ES-I3 (cell line): Measurements from ENCODE around the gene TSC2.

Experiments used
- H3K36me3 ChIP-seq: 2 replicates; pipeline ENCODE4 v1.6.1; 2013; ENCODE audit warnings: mild to moderate bottlenecking, low read length, control low read depth, moderate library complexity; ENCODE audit not compliant: insufficient read depth
- H3K4me1 ChIP-seq: 2 replicates; pipeline ENCODE4 v1.6.1; 2013; ENCODE audit warnings: mild to moderate bottlenecking, control low read depth, low read length; ENCODE audit not compliant: insufficient read depth
- H3K9ac ChIP-seq: 2 replicates; pipeline ENCODE4 v1.6.1; 2013; ENCODE audit warnings: low read depth, mild to moderate bottlenecking, low read length, moderate library complexity
- H3K9me3 ChIP-seq: 2 replicates; pipeline ENCODE4 v1.6.1; 2013; ENCODE audit warnings: mild to moderate bottlenecking, low read length, moderate library complexity; ENCODE audit not compliant: control insufficient read depth, insufficient read depth

The TSC2 gene

DNA sequence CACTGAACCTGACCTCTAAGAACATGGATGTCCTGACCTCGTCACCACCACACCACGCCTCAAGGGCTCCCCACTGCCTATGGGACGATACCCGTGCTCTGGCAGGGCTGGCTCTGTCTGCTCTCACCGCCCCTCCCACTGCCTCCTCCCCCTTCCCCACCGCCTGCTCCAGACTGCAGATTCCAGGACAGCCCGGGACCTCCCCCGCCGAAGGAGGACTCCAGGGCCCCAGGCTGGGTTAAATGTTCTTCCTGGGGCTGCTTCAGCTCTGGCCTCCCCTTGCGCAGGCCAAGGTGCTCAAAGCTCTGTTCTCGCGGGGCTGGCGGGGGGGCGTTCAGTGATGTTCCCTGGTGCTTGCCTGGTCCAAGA lies 25.1 kb upstream of the TSC2 start:
- Histone ChIP-seq H3K36me3 (no peaks in the 10 kb centered on the region), H3K9ac (peak overlapping the region; percentile 42), H3K9me3 (no peaks in the 10 kb centered on the region), H3K4me1 (peaks cover 6% of the 10 kb centered on the region; the same call in 1 of the 2 replicates)

DNA sequence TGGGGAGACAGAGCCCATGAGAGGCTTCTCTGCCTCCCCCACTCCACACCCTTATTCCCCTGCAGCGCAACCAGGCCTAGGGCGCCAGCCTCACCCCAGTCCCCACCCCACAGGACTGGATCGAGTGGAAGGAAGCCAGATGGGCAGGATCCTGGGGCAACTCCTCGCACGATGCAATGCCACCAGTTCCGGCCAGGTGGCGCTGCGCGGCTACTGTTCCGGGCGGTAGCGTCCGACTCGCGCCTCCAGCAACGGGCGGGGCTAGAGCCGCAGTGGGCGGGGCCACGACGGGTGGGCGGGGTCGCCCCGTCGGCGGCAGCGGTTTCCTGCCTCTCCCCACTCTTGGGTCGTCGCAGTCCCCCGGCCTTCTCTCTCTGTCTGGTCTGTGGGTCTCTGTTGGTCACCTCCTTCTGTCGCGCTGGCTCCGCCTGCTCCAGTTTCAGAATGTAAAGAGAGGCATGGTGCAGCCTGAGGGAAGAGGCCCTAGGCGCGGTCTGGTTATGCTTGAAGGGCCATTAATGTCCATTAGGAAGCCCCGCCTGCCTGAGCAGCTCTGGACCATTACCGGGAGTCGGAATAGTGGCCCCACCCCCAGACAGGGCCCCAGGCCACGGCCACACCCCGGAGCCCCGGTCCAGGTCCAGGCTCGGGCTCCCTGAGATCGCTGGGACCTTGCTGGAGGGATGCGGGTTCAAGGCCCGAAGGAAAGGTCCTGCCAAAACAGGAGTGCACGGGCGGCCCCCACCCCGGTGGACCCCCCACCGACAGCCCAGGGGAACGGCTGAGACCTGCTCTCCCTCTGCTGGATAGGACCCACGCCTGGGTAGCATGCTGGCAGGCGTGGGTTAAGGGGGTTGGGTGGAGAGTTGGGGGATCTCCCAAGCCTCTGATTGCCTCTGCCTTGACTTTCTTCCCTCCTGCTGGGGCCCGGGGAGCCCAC lies 24.4 kb upstream of the TSC2 start:
- H3K9ac ChIP-seq, result peak overlapping the region; percentile 42
- H3K9me3 ChIP-seq, result no peaks in the 10 kb centered on the region
- no peaks in the 10 kb centered on the region for H3K36me3 ChIP-seq
- H3K4me1 ChIP-seq, result peaks cover 6% of the 10 kb centered on the region; the same call in 1 of the 2 replicates

DNA sequence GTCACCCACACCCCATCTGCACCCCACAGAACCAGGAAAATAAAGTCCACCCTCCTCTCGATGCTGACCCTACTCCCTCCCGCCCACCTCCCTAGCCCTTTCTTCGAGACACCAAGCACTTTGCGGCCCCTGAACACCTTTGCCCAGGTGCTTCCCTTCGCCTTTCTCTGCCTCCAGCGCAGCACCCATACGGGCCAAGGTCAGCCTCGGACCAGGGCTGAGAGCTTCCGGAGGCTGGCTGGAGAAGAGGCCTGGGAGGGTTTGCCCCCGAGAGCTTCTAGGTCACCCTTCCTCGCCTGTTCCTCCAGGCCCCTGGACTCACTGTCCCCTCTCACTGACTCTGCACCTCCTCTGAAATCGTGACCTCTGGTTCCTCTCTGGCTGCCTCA lies 23.8 kb upstream of the TSC2 start:
- Histone ChIP-seq H3K4me1 (peaks cover 6% of the 10 kb centered on the region; the same call in 1 of the 2 replicates), H3K9ac (peak overlapping the region; percentile 42; the same call in 1 of the 2 replicates), H3K9me3 (no peaks in the 10 kb centered on the region), H3K36me3 (no peaks in the 10 kb centered on the region)

DNA sequence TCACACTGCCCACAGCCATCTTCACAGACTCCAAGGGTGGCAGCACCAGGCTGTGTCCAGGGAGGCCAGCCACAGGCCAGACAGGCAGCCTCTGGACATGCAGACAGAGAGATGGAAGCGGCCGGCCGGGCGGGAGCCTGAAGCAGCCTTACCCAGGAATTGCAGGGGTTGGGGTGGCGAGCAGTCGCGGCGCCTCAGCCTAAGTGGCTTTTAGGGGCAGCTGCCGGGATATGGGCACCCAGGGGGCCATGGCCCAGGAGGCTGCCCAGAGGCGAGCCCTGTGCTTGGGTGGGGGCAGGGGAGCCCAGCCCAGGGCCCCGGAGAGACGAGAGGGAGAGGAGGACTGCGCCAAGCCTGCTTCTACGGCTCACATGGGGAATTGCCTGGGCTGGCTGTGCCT lies 22.5 kb upstream of the TSC2 start:
- Histone ChIP-seq H3K4me1 (peaks cover 6% of the 10 kb centered on the region; the same call in 1 of the 2 replicates), H3K9me3 (no peaks in the 10 kb centered on the region), H3K36me3 (no peaks in the 10 kb centered on the region; the same call in 1 of the 2 replicates), H3K9ac (no peak overlapping the region)

DNA sequence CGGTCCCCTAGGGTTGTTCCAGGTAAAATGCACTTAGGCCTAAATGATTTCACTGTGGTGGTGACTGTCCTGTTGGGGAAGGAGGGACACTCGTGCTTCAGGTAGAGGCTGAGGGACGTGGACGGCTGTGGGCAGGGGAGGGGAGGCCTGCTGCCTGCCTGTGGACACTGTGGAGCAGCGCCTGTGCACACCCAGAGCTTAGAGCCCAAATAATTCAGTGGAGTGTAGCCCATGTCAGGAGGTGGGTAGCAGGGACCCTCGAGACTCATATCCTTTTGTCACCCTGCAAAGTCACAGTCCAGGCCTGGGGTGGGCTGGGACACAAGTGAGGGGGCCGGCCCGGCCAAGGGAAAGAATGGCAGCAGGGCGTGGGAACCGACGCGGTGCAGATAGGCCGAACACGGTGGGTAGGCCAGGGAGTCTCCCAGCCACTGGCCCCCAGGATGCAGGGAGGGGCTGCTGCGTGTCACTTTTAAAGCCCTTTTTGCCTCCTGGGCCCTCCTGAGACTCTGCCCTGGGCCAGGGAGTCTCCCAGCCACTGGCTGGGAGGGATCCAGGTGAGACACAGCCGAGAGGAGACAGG lies 21.8 kb upstream of the TSC2 start:
- Histone ChIP-seq H3K4me1 (peaks cover 6% of the 10 kb centered on the region; the same call in 1 of the 2 replicates), H3K9ac (peak overlapping the region; percentile 44; the same call in 1 of the 2 replicates), H3K9me3 (no peaks in the 10 kb centered on the region), H3K36me3 (no peaks in the 10 kb centered on the region; the same call in 1 of the 2 replicates)

DNA sequence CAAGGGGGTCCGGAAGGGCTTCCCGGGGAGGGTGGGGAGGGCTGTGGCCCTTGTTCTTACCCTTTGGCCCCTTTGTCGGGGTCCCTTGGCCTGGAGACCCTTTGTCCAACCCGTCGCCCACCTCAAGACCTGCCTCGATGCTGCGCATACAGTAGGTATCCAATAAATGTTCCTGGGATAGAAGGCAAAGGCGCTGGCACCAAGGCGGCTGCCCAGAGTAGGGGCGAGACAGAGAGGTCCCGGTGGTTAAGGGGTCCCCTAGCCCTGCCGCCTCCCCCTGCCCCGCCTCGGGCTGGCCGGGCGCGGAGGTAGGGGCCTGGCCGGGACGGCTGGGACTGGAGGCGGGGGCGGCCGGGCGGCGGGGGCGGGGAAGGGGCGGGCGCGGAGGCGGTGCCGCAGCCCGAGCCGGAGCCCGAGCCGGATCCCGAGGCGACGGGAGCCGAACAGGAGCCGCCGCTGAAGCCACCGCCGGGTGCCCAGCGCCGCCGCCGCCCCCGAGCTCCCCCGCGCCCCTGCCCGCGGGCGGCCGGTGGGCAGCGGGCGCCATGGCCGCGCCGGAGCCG lies 21.2 kb upstream of the TSC2 start, which contains the start of gene NHERF2:
Gene NHERF2, plus strand, starts transcription at position 442 of the 563 bp plus-strand sequence. Its CDS starts 104 bp downstream, at position 546.
- H3K9ac ChIP-seq, result peak within 1 kb of the TSS; percentile 49; the same call in 1 of the 2 replicates

DNA sequence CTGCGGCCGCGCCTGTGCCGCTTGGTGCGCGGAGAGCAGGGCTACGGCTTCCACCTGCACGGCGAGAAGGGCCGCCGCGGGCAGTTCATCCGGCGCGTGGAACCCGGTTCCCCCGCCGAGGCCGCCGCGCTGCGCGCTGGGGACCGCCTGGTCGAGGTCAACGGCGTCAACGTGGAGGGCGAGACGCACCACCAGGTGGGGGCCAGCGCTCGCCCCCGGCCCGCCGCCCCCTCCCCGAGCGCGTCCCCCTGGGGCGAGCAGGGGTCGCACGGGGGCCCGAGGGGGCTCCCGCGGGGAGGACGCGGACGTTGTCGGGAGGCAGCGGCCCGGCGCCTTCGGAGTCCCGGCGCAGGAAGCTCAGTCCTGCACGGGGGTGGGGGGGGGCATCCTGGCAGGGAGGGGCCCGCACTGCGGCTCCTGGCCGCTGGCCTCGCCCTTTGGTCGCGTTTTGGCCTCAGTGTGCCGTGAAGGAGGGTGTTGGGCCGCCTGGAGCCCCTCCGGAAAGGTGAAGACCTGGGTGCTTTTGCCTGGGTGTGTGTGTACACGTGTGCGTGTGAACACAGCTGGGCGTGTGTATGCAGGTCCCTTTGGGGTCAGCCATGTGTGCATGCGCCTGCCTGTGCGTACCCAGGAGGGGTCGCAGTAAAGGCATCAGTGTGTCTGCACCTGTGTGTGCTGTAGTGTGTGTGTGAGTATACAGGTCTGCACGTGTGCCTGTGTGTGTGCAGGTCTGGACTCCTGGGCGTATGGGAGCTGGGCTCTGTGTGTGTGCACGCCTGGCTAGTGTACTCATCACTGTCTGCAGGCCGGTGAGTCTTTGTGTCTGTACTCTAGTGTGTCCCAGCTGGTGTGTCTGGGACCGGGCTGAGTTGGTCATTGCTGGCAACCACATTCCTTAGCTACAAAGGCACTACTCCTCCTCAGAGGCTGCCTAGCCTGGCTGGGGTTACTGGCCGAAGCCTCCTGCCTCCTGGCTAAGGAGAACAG lies 20.5 kb upstream of the TSC2 start:
- Histone ChIP-seq H3K36me3 (no peaks in the 10 kb centered on the region; the same call in 1 of the 2 replicates), H3K9me3 (no peaks in the 10 kb centered on the region), H3K9ac (peak overlapping the region; percentile 49; the same call in 1 of the 2 replicates), H3K4me1 (peaks cover 10% of the 10 kb centered on the region; the same call in 1 of the 2 replicates)

More for the DNA sequence above, 21.2 kb upstream of the TSC2 start, which contains the start of gene NHERF2:
- H3K4me1 ChIP-seq, result peaks cover 6% of the 10 kb centered on the region; the same call in 1 of the 2 replicates
- no peaks in the 10 kb centered on the region for H3K9me3 ChIP-seq
- H3K36me3 ChIP-seq, result no peaks in the 10 kb centered on the region; the same call in 1 of the 2 replicates

DNA sequence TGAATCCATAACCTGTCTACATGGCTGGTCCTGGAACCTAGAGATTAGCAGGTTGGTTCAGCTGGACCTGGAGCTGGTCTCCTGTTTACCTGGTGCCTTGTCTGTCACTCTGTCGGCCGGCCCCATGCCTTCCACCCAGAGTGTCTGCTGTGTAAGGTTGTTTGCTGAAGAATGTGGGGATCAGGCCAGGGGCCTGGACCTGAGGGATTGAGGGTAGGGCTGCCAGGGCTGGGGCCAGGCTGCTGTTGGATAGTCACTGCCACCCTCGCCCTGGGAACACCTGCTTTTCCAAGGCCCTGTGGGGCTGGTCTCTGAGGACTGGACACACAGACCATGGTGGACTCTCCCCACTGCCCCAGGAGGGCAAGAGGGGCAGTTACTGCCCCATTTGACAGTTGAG lies 19.6 kb upstream of the TSC2 start:
- Histone ChIP-seq H3K9me3 (no peaks in the 10 kb centered on the region), H3K36me3 (no peaks in the 10 kb centered on the region; the same call in 1 of the 2 replicates), H3K4me1 (peaks cover 18% of the 10 kb centered on the region; the same call in 1 of the 2 replicates), H3K9ac (no peak overlapping the region)

DNA sequence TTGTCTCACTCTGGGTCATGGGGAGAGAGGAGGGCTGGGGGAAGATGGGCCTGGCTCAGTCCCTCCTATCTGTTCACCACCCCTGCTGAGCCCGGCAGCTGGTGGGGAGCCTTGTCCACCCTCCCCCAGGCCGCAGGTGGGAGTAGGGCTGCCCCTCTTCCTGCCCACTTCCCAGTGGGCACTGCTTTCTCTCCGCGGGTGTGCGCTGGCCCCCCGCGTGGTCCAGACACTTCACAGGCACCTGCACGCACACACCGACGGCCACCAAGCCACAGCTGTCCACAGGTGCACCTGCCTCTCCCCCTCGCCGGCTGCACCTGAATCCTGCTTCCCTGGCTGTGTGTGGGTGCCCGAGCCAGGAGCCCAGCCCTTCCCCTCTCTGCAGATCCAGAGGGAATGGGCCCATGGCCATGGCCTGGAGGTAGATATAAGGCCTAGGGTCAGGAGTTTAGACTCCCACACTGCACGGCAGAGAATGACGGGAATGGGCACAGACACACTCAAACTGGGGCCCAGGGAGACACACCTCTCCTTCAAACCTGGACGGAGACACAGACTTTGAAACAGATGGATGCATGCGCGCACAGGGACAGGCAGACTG lies 19.1 kb upstream of the TSC2 start:
- no peaks in the 10 kb centered on the region for H3K9me3 ChIP-seq
- no peaks in the 10 kb centered on the region; the same call in 1 of the 2 replicates for H3K36me3 ChIP-seq
- no peak overlapping the region for H3K9ac ChIP-seq
- H3K4me1 ChIP-seq, result peaks cover 22% of the 10 kb centered on the region; the same call in 1 of the 2 replicates

DNA sequence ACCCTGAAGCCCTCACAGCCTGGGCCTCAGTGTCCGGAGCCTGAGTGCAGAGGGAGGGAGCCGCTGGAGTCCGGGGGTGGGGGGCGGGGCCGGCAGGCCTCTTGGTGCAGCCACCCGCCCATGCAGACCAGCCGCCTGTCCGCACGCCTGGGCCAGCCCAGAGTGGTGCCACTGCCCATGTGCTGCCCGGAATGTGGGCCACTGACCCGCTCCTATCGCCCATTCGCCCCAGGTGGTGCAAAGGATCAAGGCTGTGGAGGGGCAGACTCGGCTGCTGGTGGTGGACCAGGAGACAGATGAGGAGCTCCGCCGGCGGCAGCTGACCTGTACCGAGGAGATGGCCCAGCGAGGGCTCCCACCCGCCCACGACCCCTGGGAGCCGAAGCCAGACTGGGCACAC lies 18.4 kb upstream of the TSC2 start:
- Histone ChIP-seq H3K4me1 (peaks cover 21% of the 10 kb centered on the region; the same call in 1 of the 2 replicates), H3K9ac (no peak overlapping the region), H3K36me3 (no peaks in the 10 kb centered on the region; the same call in 1 of the 2 replicates), H3K9me3 (no peaks in the 10 kb centered on the region)

DNA sequence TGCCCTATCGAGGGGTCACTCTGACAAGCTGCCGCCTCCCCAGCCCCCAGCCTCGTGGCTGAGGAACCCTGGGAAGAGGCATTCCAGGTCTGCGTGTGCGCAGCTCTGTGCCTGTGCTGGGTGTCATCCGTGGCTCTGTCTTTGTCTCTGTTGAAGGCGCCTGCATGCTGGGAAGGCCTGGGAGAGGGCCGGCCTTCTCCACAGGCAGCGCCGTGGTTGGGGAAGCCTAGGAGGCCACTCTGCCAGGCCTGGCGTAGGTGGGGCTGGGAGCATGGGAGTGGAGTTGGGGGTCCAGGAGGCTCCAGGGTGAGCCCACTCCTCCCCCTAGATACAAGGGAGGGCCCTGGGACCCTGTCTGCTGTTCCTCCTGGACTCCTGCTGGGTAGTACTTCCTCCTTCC lies 17.7 kb upstream of the TSC2 start:
- Histone ChIP-seq H3K36me3 (no peaks in the 10 kb centered on the region; the same call in 1 of the 2 replicates), H3K9me3 (no peaks in the 10 kb centered on the region), H3K4me1 (peaks cover 20% of the 10 kb centered on the region; the same call in 1 of the 2 replicates), H3K9ac (no peak overlapping the region)

DNA sequence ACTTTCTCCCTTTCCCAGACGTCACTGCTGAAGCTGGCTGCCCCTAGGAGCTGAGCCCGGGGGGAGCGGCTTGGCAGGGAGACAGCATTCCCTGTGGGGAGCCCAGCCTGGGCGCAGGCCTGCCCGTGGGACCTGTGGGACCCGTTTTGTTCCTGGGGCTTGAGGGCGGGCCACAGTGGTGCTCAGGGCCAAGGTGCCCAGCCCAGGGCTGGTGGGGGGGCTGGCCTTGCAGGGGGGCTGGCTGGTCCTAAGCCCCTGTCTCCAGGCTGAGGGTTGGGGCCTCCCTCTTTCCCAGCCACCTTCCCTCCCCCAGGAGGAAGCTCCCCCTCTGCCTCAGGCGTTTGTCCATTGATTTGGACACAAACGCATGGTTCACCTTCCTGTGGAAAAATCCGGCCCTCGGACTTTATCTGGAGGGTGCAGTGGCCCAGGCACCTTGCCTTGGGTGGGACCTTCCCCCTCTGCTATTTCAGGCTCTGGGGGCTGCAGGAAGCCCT lies 16.7 kb upstream of the TSC2 start:
- H3K9ac ChIP-seq, result no peak overlapping the region
- no peaks in the 10 kb centered on the region; the same call in 1 of the 2 replicates for H3K36me3 ChIP-seq
- no peaks in the 10 kb centered on the region for H3K9me3 ChIP-seq
- H3K4me1 ChIP-seq, result peaks cover 20% of the 10 kb centered on the region; the same call in 1 of the 2 replicates
